GM21737 (cell line): ENCODE measurements around the gene MCMBP.
"Not testable (repeated sequence)": the region's sequence is repeated elsewhere in the genome, so short reads cannot be mapped to it uniquely, and the experiment has no call there.

Experiments used
- ATAC-seq: cut with Tn5 transposase; IDR thresholded peaks from one replicate; pipeline ENCODE4 v1.9.1; 2021; ENCODE audit warnings: mild to moderate bottlenecking, moderate library complexity; ENCODE audit not compliant: unreplicated experiment

MCMBP gene

GRCh38 chr10:119878524-119878923 is 5.9 kb upstream of the MCMBP start:
- no peak for ATAC-seq

DNA sequence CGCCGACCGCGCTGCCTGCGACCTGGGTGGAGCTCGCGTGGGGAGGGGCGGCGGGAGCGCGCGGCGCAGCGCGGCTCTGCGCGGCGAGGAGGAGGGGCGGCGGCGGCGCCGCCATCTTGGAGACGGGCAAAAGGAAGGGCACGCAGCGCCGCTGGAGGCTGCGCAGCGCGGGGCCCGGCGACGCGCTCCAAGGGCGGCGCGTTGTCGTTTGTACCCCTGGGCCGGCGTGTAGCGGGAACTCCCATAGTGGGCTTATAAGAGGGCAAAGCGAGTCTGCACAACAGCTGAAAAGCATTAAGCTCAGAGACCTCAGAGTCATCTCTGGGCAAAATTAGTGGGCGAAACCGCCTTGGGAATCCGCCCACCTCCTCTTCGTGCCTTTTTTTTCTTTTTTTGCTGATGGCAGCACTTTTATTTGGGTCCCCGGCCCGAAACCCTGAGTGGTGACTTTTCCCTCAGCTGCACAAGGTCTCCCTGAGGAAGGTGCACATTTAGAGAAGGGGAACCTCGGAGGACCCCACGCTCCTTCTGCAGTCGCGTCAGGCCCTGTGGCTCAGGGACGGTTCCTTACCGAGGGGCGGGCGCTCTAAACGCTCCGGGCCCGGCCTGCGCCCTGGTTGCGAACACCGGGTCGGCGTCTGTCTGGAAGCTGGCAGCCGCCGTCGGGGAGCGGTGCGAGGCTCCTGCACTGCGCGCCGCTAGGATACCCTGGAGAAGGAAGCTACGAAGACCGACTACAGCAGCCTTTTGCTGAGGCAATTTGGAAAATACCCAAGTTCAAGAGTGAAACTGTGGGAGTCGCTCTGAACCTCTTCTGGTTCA is 428 bp upstream of the MCMBP start:
- peak; percentile 91 for ATAC-seq

- ATAC-seq, result peak; percentile 36
Observed at GRCh38 chr10:119871881-119872609, 598 bp downstream of the MCMBP start.

- ATAC-seq, result not testable (repeated sequence)
Observed at GRCh38 chr10:119869398-119869797, 3.2 kb downstream of the MCMBP start.

GRCh38 chr10:119867317-119867716 is 5.3 kb downstream of the MCMBP start:
- ATAC-seq, result no peak

- ATAC-seq, result no peak
Observed at GRCh38 chr10:119865699-119866240, 6.9 kb downstream of the MCMBP start.

GRCh38 chr10:119863951-119864565 is 8.6 kb downstream of the MCMBP start:
- ATAC-seq, result no peak

DNA sequence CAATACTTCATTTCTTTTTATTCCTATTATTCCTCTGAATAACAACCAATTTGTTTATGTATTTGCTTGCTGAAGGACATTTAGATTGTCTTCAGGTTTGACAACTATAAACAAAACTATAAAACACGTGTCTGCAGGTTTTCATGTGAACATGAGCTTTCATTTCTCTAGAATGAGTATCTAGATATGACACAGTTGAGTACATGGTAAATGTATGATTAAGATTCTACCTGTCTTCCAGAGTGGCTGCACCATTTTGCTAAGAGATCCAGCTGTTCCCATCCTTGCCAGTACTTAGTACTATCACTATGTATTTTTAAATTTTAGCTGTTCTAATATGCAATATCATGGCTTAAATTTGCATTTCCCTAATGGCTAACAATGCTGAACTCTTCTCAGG is 10.1 kb downstream of the MCMBP start:
- ATAC-seq, result no peak

DNA sequence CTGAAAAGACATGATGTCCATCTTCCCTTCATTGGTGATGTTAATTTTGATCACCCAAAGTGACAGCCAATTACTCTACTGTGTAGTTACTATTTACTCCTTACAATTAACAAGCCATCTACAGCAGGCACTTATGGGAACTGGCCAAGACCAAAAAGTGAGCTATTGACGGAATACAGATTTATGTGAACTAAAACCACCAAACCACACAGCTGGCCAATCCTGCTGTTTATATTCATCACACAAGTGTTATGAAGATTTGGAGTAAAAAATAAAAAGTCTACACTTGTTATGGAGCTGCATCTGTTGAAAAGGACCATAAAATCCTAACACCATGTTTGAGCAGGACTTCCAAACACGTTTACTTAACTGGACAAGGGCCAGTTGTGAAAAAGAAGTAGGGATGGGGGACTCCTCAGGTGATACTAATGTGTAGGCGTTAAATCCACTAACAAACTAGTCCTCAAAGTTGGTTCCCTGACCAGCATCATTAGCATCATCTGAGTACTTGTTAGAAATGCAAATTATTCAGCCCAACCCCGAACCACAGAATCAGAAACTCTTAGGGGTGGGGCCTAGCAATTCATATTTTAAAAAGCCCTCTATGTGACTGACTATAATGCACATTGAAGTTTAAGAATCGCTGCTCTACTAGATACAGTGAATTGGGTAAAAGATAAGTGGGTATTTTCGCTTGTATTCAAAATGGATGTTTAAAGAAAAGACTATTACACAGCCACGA is 11.6 kb downstream of the MCMBP start:
- ATAC-seq, result no peak

DNA sequence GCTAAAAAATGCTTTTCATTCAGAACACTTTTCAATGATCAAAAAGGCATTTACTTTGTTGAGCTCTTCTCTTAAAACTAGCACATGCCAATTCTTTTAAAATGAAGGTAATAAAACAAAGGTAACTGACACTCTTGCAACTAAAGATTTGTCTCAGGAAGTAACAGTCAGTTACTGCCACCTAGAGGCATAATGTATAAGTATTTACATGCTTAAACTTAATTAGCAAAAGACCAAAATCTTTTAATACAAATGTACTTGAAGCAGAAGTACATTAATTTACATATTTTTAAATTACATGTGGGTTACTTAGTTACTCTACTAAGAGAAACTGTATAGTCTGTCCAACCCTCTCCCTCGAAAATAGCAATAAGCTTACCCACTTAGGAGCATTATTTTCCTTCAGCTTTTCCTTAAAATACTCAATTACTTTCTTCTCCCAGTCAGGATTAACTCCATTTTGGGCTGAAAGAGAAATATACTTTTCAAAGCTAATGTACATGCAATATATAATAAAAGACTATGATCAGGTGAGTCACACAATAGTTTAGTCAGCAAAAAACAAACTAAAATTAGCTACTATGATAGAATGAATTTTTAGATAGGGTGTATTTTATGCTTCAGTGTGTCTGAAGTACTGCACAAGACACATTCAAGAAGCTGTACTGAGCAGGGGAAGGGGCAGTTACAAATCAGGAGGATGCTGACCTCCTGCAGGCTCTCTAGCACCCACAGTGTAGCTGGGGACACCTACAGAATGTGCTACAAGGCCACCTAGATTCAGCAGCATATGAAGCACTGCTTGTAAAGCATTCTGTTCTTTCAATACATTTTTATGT is 13.0 kb downstream of the MCMBP start:
- ATAC-seq, result no peak

DNA sequence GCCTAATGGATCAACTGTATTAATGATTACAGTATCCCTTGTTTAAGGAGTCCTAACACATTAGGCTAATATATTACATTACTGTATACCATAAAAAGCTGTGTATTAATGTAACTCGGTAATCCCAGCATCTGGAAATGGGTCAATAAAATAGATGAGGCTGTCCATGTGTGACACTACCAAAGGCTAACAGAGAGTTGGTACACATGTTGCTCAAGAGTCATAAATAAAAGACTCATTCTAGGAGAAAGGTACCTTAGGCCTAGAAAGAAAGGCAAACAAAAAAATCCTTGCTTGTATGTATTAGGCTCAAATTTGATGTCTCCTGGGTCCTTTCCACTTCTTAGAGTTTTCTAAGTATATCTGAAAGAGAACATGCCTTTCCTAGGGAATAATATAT is 14.6 kb downstream of the MCMBP start:
- ATAC-seq, result no peak

GRCh38 chr10:119853574-119853973 is 19.1 kb downstream of the MCMBP start:
- ATAC-seq, result no peak

GRCh38 chr10:119852822-119853221 is 19.8 kb downstream of the MCMBP start:
- no peak for ATAC-seq

GRCh38 chr10:119852277-119852676 is 20.4 kb downstream of the MCMBP start:
- ATAC-seq, result no peak

DNA sequence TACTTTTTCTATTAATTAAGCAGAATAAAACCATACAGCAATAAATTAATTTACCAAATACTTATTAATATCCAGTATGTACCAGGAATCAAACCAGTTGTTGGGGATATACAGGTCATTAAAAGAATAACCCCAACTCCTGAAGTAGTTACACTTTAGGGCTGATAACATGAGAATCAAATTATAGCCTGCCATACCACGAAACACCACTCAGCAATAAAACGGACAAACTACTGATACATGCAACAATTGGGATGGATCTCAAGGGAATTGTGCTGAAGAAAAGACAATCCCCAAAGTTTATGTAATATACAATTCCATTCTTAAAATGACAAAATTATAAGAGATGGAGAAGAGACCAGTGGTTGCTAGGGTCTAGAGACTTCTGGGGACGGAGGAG is 22.7 kb downstream of the MCMBP start:
- ATAC-seq, result no peak

- ATAC-seq, result no peak
Observed at GRCh38 chr10:119849031-119849789, 23.4 kb downstream of the MCMBP start.

- no peak for ATAC-seq
Observed at GRCh38 chr10:119845656-119846055, 27.0 kb downstream of the MCMBP start.

GRCh38 chr10:119834188-119834587 is 38.5 kb downstream of the MCMBP start:
- no peak for ATAC-seq

- no peak for ATAC-seq
Observed at GRCh38 chr10:119832951-119833350, 39.7 kb downstream of the MCMBP start.
